ENCODE measurements around the gene MAPK1.
"Not testable (repeated sequence)": the region's sequence is repeated elsewhere in the genome, so short reads cannot be mapped to it uniquely, and the experiment has no call there.

Gene MAPK1

DNA sequence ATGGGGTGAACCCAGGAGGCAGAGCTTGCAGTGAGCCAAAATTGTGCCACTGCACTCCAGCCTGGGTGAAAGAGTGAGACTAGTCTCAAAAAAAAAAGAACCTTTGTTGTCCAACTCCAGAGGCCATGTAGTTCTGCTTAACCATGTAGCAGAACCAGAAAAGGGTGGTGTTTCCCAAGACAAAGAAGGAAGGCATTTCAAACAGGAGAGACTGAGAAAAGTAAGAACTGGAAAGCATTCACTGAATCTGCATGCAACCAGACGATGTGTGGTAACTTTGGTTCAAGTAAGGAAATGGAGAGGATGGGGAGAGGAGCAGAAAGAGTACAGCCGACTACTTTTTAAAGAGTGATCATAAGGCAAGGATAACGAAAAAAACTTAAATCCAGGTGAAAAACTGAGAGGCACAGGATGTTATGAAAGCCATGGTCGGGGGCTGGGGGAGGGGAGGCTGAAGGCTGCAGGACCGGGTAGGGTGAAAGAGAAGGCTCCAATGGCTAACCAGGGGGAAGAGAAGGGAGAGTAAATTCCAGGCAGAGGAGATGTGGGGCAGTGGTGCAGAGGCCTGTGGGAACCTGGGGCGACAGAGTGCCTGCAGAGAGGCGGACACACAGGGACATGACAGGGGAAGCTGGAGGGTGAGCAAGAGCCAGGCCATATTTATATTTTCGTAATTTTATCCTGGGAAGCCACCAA lies 48.8 kb downstream of the MAPK1 start:
- no peak for DNase-seq (ENCODE audit: low spot score)

DNA sequence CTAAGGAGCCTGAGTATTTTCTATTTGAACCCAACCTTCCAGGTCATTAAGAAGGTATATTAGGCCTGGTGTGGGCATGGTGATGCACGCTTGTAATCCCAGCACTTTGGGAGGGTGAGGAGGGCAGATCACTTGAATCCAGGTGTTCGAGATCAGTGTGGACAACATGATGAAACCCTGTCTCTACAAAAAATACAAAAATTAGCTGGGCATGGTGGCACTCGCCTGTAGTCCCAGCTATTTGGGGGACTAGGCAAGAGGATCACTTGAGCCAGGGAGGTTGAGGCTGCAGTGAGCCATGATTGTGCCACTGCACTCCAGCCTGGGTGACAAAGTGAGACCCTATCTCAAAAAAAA lies 50.0 kb downstream of the MAPK1 start:
- DNase-seq (ENCODE audit: low spot score): not testable (repeated sequence)

DNA sequence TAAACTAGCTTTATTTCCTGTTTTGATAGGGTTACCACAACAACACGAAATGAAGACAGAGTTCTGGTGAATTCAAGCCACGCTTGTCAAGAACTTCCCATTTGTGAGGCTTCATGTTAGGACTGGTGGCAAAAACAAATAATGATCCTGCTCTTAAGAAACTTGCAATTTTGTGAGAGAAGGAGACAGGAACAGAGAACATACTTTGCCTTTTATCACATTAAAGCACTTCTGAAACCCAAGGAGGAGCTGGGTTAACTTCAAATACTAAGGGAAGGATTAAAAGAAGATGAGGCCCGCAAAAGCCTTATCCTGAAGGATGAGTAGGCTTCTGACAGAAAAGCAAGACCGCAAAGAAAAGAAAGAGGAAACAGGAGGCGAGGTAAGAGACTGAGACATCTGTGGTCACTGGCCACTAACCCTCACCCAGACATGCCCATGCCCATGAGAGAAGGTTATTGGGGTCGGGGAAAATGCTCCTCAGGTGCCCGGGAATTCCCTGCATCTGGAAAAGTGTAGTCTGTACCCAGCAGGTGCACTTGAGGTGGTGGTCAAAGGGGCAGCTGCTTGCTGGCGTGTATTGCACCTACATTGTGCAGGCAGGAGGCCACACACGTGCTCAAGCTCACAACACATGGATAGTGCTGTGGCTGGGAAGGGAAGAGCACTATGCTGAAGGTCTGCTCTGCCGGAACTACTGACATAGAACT lies 50.5 kb downstream of the MAPK1 start:
- no peak for DNase-seq (ENCODE audit: low spot score)

DNA sequence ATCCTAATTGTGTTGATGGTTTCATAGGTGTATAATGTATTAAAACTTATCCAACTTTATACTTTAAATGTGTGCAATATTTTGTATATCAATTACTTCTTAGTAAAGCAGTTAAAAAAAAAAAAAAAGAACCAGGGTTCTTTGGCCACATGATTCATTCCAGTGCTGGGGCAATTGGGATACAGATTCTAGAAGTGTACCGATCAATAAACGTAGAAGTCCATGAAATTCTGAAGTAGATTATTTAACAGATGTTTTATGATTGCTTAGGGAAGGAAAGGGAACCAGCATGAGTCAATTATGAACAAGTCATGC lies 51.0 kb downstream of the MAPK1 start:
- DNase-seq (ENCODE audit: low spot score): no peak

DNA sequence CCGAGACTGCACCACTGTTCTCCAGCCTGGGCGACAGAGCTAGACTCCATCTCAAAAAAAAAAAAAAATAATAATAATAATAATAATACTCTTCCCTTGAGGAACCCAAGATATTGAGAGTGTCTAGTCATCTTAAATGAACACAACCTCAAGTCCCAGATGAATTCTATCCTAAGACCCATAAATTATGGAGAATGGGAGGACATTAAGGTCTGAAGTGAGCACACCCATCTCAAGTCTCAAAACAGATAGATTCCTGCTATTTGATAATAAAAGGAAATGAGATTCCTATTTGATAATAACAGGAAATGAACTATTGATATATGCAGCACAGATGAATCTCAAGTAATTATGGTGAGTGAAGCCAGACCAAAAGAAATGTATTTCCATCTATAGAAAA lies 51.5 kb downstream of the MAPK1 start:
- DNase-seq (ENCODE audit: low spot score): no peak

DNA sequence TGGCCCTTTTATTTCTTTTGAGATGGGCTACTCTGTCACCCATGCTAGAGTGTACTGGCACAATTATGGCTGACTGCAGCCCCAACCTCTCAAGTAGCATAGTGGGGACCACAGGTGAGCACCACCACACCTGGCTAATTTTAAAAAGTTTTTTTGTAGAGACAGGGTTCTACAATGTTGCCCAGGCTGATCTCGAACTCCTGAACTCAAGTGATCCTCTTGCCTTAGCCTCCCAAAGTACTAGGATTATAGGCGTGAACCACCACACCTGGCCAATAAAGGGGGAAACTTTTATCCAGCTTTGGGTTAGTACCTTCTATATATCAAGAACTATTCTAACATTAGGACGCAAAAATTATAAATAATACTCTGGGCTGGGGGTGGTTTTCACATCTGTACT lies 52.1 kb downstream of the MAPK1 start:
- no peak for DNase-seq (ENCODE audit: low spot score)

DNA sequence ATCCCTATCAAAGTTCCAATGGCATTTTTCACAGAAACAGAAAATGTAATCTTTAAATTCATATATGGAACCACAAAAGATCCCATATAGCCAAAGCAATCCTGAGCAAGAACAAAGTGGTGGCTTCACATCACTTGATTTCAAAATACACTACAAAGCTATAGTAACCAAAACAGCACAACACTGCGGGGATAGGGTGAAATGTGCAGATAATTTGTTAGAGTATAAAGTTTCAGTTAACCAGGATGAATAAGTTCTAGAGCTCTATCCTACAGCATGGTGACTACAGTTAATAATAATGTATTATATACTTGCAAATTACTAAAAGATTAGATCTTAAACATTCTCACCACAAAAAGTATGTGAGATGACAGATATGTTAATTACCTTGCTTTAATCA lies 55.5 kb downstream of the MAPK1 start:
- no peak for DNase-seq (ENCODE audit: low spot score)

DNA sequence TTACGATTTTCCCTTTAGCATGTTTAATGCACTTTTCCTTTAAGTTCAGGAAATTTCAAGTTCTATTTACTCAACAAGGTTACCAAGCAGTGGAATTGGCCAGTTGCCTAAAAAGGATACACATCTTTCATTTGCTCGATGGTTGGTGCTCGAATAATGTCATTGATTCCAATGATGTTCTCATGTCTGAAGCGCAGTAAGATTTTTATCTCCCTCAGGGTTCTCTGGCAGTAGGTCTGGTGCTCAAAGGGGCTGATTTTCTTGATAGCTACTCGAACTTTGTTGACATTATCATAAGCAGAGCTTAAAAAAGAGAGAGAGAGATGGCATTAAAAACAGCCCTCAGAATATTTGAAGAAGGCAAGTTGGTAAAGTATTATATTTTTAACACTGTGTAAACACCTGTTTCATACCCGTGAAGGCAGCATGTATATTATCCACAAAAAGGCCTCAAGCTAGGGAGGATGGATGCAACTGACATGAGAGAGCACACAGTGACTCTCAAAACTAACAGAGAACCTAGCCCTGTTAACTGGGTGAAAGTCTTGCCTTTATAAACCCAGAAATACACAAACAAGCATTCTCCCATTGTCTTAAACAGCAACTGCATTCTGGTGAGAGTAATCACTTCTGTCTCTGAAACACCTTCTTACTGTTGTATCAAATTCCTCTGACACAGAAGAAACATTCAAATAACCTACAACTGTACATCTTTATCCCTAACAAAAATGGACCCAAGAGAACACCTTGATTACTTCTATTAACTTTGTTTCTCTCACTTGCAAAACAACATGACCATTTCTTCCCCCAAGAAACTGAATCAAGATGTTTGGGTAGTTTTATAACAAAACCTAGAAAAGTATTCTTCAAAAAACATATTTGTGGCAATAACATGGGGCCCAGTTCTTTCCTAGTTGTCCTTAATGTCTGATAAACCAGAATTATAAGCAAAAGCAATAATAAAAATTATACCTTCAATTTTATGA lies 59.6 kb downstream of the MAPK1 start:
- no peak for DNase-seq (ENCODE audit: low spot score)

DNA sequence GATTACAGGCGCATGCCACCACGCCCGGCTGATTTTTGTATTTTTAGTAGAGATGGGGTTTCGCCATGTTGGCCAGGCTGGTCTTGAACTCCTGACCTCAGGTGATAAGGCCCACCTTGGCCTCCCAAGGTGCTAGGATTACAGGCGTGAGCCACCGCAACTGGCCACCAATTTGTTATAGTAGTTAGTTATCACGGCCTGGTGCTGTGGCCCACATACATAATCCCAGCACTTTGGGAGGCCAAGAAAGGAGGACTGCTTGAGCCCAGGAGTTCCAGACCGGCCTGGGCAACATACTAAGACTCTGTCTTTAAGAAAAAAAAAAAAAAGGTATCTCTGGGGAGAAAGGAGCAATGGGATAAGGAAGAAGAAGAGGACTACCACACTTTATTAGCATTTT lies 62.1 kb downstream of the MAPK1 start:
- not testable (repeated sequence) for DNase-seq (ENCODE audit: low spot score)

DNA sequence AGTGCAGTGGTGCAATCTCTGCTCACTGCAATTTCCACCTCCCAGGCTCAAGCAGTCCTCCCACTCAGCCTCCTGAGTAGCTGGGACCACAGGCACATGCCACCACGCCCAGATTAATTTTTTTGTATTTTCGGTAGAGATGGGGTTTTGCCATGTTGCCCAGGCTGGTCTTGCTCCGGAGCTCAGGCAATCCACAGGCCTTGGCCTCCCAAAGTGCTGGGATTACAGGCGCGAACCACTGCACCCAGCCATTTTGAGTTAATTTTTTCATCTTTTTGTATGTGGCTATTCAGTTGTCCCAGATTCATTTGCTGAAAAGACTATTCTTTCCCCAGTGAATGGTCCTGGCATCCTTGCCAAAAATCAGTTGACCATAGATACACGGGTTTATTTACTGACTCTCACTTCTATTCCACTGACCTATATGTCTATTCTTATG lies 63.6 kb downstream of the MAPK1 start:
- no peak for DNase-seq (ENCODE audit: low spot score)

DNA sequence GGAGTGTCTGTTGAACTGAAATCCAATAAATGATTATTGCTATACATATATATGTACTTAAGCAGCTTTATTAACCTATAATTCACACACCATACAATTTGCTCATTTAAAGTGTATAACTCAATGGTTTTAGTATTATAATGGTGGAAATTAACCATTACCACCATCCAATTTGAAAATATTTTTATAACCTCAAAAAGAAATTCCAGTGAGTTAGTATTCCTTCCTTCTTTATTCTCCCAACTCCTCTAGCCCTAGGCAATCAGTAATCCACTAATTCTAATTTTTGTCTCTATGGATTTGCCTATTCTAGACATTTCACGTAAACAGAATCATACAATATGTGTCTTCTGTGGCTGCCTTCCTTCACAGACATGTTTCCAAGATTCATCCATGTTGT lies 64.8 kb downstream of the MAPK1 start:
- DNase-seq (ENCODE audit: low spot score): no peak

DNA sequence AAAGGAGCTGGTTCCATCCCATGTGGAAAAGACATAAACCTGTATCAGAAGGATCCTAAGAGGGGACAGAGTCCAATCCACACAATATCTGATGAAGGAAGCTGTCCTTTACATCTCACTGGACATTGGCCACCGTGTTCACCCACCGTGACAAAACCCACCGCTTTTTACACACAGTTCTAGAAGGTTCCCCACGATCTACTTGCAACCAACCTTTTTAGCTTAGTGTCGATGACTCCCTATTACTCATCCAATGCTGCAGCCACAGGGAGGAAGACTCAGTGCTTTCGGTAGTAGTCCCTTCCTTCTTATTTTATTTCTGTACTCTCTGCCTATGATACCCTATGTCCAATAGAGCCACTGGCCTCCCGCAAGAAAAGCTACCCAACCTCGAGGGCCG lies 65.4 kb downstream of the MAPK1 start:
- DNase-seq (ENCODE audit: low spot score): no peak

DNA sequence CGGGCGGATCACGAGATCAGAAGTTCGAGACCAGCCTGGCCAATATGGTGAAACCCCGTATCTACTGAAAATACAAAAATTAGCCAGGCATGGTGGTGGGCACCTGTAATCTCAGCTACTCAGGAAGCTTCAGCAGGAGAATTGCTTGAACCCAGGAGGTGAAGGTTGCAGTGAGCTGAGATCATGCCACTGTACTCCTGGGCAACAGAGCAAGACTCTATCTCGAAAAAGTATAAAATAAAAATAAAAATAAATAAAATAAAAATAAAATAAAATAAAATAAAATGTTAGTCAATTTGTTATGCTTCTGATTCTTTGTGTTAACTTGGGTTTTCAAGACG lies 66.2 kb downstream of the MAPK1 start:
- DNase-seq (ENCODE audit: low spot score): not testable (repeated sequence)

DNA sequence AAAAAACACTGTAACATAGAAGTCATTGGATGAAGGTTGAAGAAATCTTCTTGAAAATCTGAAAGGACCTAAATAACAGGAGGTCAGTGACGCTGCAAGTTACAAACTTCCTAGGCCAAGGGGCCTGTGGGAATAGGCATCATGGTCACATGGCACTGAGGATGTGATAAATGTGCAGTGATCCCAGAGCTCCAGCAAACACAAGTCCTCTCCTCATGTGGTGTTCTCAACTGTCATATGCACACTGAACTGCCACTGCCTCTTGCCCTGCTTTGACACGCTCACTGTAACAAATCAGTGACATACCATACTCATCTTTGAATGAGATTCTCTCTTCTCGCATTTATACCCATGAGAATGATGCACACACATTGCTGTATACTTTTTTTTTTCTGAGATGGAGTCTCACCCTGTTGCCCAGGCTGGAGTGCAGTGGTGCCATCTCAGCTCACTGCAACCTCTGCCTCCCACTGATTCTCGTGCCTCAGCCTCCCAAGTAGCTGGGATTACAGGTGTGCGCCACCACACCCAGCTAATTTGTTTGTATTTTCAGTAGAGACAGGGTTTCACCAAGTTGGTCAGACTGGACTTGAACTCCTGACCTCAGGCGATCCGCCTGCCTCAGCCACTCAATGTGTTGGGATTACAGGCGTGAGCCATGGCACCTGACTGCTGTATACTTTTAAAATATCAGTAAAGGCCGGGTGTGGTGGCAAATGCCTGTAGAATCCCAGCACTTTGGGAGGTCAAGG lies 66.7 kb downstream of the MAPK1 start:
- DNase-seq (ENCODE audit: low spot score): no peak

DNA sequence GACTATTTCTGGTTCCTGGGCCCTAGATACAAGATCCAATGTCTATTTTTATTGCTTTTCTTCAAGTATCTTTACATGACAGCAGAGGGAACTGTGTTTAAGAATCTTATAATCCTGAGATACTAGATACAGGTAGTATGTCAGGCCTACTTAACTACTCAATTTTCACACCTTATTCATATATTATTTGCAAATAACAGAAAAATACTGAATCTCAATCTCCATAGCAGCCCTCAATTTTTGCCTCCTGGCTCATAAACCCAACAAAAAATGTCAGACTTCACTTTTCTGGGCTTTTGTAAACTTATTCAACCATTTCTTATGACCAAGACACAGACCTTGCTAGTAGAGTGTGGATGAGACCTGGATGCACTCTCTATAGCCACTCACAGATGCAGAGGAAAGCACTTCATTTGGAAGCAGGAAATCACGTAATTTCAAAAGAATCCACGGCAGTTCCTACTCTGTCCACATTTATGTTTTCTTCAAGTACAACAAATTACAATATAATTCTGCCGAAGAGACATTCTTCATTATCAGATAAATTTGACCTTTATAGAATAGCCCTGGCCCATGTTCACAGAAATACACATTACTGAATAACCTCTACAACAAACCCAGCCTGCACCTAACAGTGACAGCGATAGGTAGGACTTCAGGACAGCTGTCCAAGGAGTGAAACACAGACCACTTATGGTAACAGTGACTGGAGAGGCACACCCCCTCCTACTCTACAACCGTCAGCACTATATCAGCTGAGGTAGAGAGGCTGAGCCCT lies 69.8 kb downstream of the MAPK1 start:
- no peak for DNase-seq (ENCODE audit: low spot score)

DNA sequence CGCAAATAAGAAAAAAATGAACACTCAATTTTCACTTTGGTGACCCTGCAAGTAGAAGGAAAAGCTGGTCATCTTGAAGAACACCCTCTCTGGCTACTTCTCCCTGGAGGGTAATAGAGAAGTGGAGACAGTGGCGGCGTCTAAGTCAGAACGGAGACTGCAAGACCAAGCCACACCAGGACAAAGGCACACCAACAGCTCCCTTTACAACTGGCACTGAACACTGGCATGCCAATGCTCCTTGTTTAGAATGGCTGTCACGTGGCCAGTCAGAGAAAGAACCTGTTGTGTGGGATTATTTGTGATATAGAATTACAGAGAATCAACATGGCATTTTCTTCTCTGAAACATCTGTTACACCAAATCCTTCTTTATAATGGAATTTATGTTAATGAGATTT lies 70.6 kb downstream of the MAPK1 start:
- peak; percentile 58 for DNase-seq (ENCODE audit: low spot score)

DNA sequence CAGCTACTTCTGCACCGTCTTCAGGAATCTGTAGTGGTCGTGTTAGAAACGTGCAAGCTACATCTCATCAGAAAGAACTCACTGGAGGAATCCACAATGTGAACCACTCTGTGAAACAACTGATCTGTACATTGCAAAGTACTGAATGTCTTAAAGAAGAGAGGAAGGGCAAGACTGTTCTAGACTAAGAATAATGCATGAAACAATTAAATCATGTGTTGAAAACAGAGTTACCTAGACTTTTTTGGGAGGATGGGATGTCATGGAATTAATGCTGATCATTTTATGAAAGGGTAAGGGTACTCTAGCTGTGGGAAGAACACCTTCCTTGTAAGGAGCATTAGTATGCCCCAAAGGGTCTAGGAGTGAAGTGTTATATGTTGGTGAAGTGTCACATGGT lies 71.2 kb downstream of the MAPK1 start:
- DNase-seq (ENCODE audit: low spot score): no peak

DNA sequence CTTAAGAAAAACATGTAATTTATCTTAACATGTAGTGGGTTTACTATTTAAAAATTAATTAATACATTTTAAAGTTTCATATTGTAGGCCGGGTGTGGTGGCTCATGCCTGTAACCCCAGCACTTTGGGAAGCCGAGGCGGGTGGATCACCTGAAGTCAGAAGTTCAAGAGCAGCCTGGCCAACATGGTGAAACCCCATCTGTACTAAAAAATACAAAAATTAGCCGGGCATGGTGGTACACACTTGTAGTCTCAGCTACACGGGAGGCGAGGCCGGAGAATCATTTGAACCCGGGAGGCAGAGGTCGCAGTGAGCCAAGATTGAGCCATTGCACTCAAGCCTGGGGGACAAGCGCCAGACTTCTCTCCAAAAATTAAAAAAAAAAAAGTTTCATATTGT lies 73.7 kb downstream of the MAPK1 start:
- DNase-seq (ENCODE audit: low spot score): not testable (repeated sequence)

DNA sequence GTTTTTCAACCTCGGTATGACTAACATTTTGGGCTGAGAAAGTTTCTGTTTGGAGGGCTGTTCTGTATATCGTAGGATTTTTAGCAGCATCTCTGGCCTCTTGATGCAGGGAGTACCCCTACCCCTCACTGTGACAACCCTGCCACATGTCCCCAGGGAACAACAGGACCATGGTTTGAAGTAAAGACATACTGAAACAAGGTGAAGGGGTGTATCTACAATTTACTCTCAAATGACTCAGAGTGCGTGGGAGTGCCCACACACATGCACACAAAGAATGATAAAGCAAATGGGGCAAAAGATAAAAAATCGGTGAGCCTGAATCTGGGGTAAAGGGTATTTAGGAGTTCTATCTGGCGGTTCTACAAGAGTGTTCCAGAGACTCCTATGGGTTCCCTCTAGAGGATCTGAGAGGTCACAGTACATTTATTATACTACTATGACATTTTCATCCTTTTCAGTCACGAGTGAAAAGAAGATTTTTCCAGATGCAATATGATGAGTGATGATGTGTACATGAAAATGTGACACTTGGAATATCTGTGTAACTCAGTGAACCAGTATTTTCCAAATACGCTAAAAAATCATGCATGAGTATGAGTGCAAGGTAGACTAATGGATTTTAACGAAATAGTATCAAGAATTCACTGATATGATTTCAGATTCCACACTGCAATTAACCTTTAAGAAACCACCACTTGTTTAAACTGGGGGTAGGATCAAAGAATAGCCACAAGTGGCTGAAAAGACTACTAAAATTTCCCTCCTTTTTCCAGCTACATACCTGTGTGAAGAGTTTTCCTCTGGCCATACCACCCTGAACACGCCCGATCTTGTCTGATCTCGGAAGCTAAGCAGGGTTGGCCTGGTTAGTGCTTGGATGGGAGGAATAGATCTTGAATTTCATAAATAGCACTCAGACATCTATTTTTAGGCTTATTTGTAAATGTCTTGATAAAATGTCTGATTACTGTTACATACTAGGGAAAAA lies 75.5 kb downstream of the MAPK1 start:
- no peak for DNase-seq (ENCODE audit: low spot score)
